GM21619 (cell line): ENCODE data around the gene RAB26.

Experiments used
- ATAC-seq: cut with Tn5 transposase; IDR thresholded peaks from one replicate; pipeline ENCODE4 v1.9.1; 2021; ENCODE audit not compliant: unreplicated experiment

RAB26 gene

GRCh38 chr16:2159175-2159838, 10.9 kb downstream of the RAB26 start:
- ATAC-seq: no peak

GRCh38 chr16:2160915-2161551, 12.6 kb downstream of the RAB26 start:
- ATAC-seq: no peak

- no peak for ATAC-seq
Observed at GRCh38 chr16:2161911-2162310, 13.5 kb downstream of the RAB26 start.

GRCh38 chr16:2162676-2163118, 14.3 kb downstream of the RAB26 start:
- ATAC-seq: no peak

GRCh38 chr16:2163211-2163881, 14.9 kb downstream of the RAB26 start:
- ATAC-seq: no peak

- no peak for ATAC-seq
Observed at GRCh38 chr16:2165861-2166260, 17.4 kb downstream of the RAB26 start.

GRCh38 chr16:2166263-2167067, 18.0 kb downstream of the RAB26 start:
- ATAC-seq: no peak

GRCh38 chr16:2167068-2167638, 18.7 kb downstream of the RAB26 start:
- ATAC-seq: no peak

- ATAC-seq: no peak
Observed at GRCh38 chr16:2170080-2170479, 21.7 kb downstream of the RAB26 start.

- no peak for ATAC-seq
Observed at GRCh38 chr16:2170587-2171435, 22.4 kb downstream of the RAB26 start.

- ATAC-seq: no peak
Observed at GRCh38 chr16:2171601-2172178, 23.3 kb downstream of the RAB26 start.

GRCh38 chr16:2172688-2173335, 24.4 kb downstream of the RAB26 start:
- no peak for ATAC-seq

- ATAC-seq: no peak
Observed at GRCh38 chr16:2173366-2173765, 24.9 kb downstream of the RAB26 start.

GRCh38 chr16:2173916-2174315, 25.5 kb downstream of the RAB26 start:
- no peak for ATAC-seq

- no peak for ATAC-seq
Observed at GRCh38 chr16:2174396-2175131, 26.1 kb downstream of the RAB26 start.

GRCh38 chr16:2175454-2175853, 27.0 kb downstream of the RAB26 start:
- no peak for ATAC-seq

- no peak for ATAC-seq
Observed at GRCh38 chr16:2176047-2176446, 27.6 kb downstream of the RAB26 start.

GRCh38 chr16:2177101-2177500, 28.7 kb downstream of the RAB26 start:
- no peak for ATAC-seq

- ATAC-seq: no peak
Observed at GRCh38 chr16:2177561-2177960, 29.1 kb downstream of the RAB26 start.
